Measurements from ENCODE around the gene TRPM4.

GRCh38 chr19:49255674-49256073 lies 98.1 kb downstream of the TRPM4 start:
- TF ChIP-seq POLR2A (IDR thresholded peaks at IDR 0.05) (no peak), CTCF (IDR thresholded peaks at IDR 0.05) (no peak)
